ENCODE data around the gene MAP1S. TPM values are rescaled to one million over a fixed set of nuclear protein-coding genes. Genes with fewer than 3 reads are reported as not detected.

MAP1S gene
- total RNA-seq, 5 donors from 2014 or later (not counting 1 experiment from before 2014, with no cell fraction given): 32.8 to 78.5 (median 66.0) TPM

- H3K27ac Mint-ChIP-seq: peak within 1 kb of the TSS in 1 of 2 donors; percentile 40
- POLR2A ChIA-PET: no interaction called here
These were observed 31.2 kb upstream of the MAP1S start, which contains the start of gene UNC13A for GRCh38 chr19:17687857-17688784. TSS of gene UNC13A (minus strand) at chr19:17688354. CDS start at chr19:17688199, 155 bp downstream.

GRCh38 chr19:17688853-17689595 is 30.3 kb upstream of the MAP1S start:
- ChIA-PET CTCF (interaction anchor here in 1 of 2 donors (0.6 kb wide), 1 partner anchor 67 kb away, joined by 3 read pairs; no protein-coding TSS in a partner anchor), POLR2A (interaction anchor here in 1 of 2 donors (0.6 kb wide), 1 partner anchor 9 kb away, joined by 7 read pairs; no protein-coding TSS in a partner anchor)
- Histone ChIP-seq H3K36me3 (ENCODE audit: control insufficient read depth in 2 of 2, extremely low read depth in 1 of 2, insufficient read depth in 1 of 2, low read length in 1 of 2) (no peaks in the 10 kb centered on the region), H3K27me3 (replicated peaks in 1 of 2; ENCODE audit: control insufficient read depth in 2 of 2, extremely low read depth in 1 of 2, insufficient read depth in 2 of 2, low read length in 1 of 2) (peaks cover 17 to 71% of the 10 kb centered on the region in 2 experiments), H3K9me3 (peaks cover 2% of the 10 kb centered on the region), H3K4me3 (ENCODE audit: control insufficient read depth in 1 of 2, extremely low read depth in 1 of 2, low read length in 1 of 2) (no peak overlapping the region), H3K4me1 (ENCODE audit: control insufficient read depth in 1 of 2, extremely low read depth in 1 of 2, insufficient read depth in 2 of 2, low read length in 2 of 2) (peaks cover 0 to 28% of the 10 kb centered on the region in 2 experiments), H3K27ac (ENCODE audit: low read length) (no peak overlapping the region)
- Mint-ChIP-seq H3K27ac (peak overlapping the region in 1 of 2 donors; percentile 40), H3K36me3 (no peaks in the 10 kb centered on the region), H3K4me3 (peak overlapping the region in 2 of 3 donors; percentile 25 to 56), H3K4me1 (peaks cover 13 to 22% (median 14%) of the 10 kb centered on the region in 3 donors), H3K9me3 (no peaks in the 10 kb centered on the region), H3K27me3 (peaks cover 42 to 70% of the 10 kb centered on the region in 2 donors)
- ATAC-seq (replicated peaks in 1 of 4) (no peak), DNase-seq (no peak)
- 36% methylated on average over 3 of the region's 10 CpGs for WGBS (ENCODE audit: insufficient coverage)

More at GRCh38 chr19:17687857-17688784, 31.2 kb upstream of the MAP1S start, which contains the start of gene UNC13A:
- CTCF ChIA-PET: interaction anchor here in 1 of 2 donors (0.6 kb wide), 1 partner anchor 66 kb away, joined by 3 read pairs; no protein-coding TSS in a partner anchor
- Histone ChIP-seq H3K36me3 (ENCODE audit: control insufficient read depth in 2 of 2, extremely low read depth in 1 of 2, insufficient read depth in 1 of 2, low read length in 1 of 2) (no peaks in the 10 kb centered on the region), H3K4me1 (ENCODE audit: control insufficient read depth in 1 of 2, extremely low read depth in 1 of 2, insufficient read depth in 2 of 2, low read length in 2 of 2) (peaks cover 0 to 28% of the 10 kb centered on the region in 2 experiments), H3K27me3 (replicated peaks in 1 of 2; ENCODE audit: control insufficient read depth in 2 of 2, extremely low read depth in 1 of 2, insufficient read depth in 2 of 2, low read length in 1 of 2) (peaks cover 17 to 79% of the 10 kb centered on the region in 2 experiments), H3K9me3 (peaks cover 2% of the 10 kb centered on the region), H3K4me3 (ENCODE audit: control insufficient read depth in 1 of 2, extremely low read depth in 1 of 2, low read length in 1 of 2) (no peak within 1 kb of the TSS), H3K27ac (ENCODE audit: low read length) (no peak within 1 kb of the TSS)
- DNase-seq: peak in 33 of 35 experiments; percentile 12 to 63 (median 41)
- H3K27me3 Mint-ChIP-seq: peaks cover 51 to 74% of the 10 kb centered on the region in 2 donors
- peak; percentile 53 to 86 (median 65) for ATAC-seq (replicated peaks in 1 of 4)
- WGBS (ENCODE audit: insufficient coverage): 5% methylated on average over 77 of the region's 77 CpGs
- peaks cover 13 to 22% (median 14%) of the 10 kb centered on the region in 3 donors for H3K4me1 Mint-ChIP-seq
- H3K4me3 Mint-ChIP-seq: peak within 1 kb of the TSS in 2 of 3 donors; percentile 25 to 56
- no peaks in the 10 kb centered on the region for H3K9me3 Mint-ChIP-seq
- no peaks in the 10 kb centered on the region for H3K36me3 Mint-ChIP-seq

DNA sequence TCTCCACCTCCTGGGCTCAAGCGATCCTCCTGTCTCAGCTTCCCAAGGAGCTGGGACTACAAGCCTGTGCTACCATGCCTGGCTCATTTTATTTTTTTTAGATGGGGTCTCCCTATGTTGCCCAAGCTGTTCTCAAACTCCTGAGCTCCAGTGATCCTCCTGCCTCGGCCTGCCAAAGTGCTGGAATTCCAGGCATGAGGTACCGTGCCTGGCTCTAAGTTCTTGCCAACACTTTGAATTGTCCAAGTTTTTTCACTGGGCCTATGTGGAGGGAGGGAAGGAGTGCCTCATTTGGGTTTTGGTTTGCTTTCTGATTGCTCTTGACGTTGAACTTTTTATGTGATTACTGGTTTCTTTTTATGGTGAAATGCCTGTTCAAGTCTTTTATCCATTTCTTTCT is 26.7 kb upstream of the MAP1S start:
- Histone ChIP-seq H3K4me1 (ENCODE audit: control insufficient read depth in 1 of 2, extremely low read depth in 1 of 2, insufficient read depth in 2 of 2, low read length in 2 of 2) (peaks cover 0 to 9% of the 10 kb centered on the region in 2 experiments), H3K4me3 (ENCODE audit: control insufficient read depth in 1 of 2, extremely low read depth in 1 of 2, low read length in 1 of 2) (no peak overlapping the region), H3K9me3 (no peaks in the 10 kb centered on the region), H3K27ac (ENCODE audit: low read length) (no peak overlapping the region), H3K36me3 (ENCODE audit: control insufficient read depth in 2 of 2, extremely low read depth in 1 of 2, insufficient read depth in 1 of 2, low read length in 1 of 2) (no peaks in the 10 kb centered on the region), H3K27me3 (replicated peaks in 1 of 2; ENCODE audit: control insufficient read depth in 2 of 2, extremely low read depth in 1 of 2, insufficient read depth in 2 of 2, low read length in 1 of 2) (peaks cover 7 to 46% of the 10 kb centered on the region in 2 experiments)
- Mint-ChIP-seq H3K27ac (no peak overlapping the region), H3K4me3 (no peak overlapping the region), H3K36me3 (no peaks in the 10 kb centered on the region), H3K27me3 (peaks cover 29 to 55% of the 10 kb centered on the region in 2 donors), H3K9me3 (no peaks in the 10 kb centered on the region), H3K4me1 (peaks cover 5 to 9% (median 8%) of the 10 kb centered on the region in 3 donors)
- ChIA-PET CTCF (interaction anchor here in 1 of 2 donors (0.7 kb wide), 1 partner anchor 285 kb away, joined by 3 read pairs; no protein-coding TSS in a partner anchor), POLR2A (no interaction called here)
- no CpG with 5 or more reads among the region's 4 CpGs for WGBS (ENCODE audit: insufficient coverage)
- ATAC-seq (replicated peaks in 1 of 4): no peak
- no peak for DNase-seq

DNA sequence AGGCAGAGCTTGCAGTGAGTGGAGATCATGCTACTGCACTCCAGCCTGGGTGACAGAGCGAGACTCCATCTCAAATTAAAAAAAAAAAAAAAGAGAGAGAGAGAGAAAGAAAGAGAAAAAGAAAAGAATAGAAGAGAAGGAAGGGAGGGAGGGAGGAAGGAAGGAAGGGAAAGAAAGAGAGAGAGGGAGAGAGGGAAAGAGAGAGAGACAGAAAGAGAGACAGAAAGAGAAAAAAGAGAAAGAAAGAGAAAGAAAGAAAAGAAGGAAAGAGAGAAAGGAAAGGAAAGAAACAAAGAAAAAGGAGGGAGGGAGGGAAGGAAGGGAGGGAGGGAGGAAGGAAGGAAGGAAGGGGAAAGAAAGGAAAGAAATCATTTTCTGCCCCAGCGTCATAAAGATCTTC is 24.1 kb upstream of the MAP1S start:
- Histone ChIP-seq H3K4me3 (ENCODE audit: control insufficient read depth in 1 of 2, extremely low read depth in 1 of 2, low read length in 1 of 2) (no peak overlapping the region), H3K27me3 (replicated peaks in 1 of 2; ENCODE audit: control insufficient read depth in 2 of 2, extremely low read depth in 1 of 2, insufficient read depth in 2 of 2, low read length in 1 of 2) (peaks cover 2 to 30% of the 10 kb centered on the region in 2 experiments), H3K4me1 (ENCODE audit: control insufficient read depth in 1 of 2, extremely low read depth in 1 of 2, insufficient read depth in 2 of 2, low read length in 2 of 2) (no peaks in the 10 kb centered on the region), H3K9me3 (no peaks in the 10 kb centered on the region), H3K27ac (ENCODE audit: low read length) (no peak overlapping the region), H3K36me3 (ENCODE audit: control insufficient read depth in 2 of 2, extremely low read depth in 1 of 2, insufficient read depth in 1 of 2, low read length in 1 of 2) (no peaks in the 10 kb centered on the region)
- H3K27ac Mint-ChIP-seq: no peak overlapping the region
- DNase-seq: no peak
- H3K4me1 Mint-ChIP-seq: no peaks in the 10 kb centered on the region
- H3K27me3 Mint-ChIP-seq: peaks cover 23 to 52% of the 10 kb centered on the region in 2 donors
- POLR2A ChIA-PET: no interaction called here
- no peaks in the 10 kb centered on the region for H3K9me3 Mint-ChIP-seq
- no peak for ATAC-seq (replicated peaks in 1 of 4)
- CTCF ChIA-PET: interaction anchor here in 1 of 2 donors (0.6 kb wide), 1 partner anchor 1359 kb away, joined by 12 read pairs; no protein-coding TSS in a partner anchor
- no peak overlapping the region for H3K4me3 Mint-ChIP-seq
- H3K36me3 Mint-ChIP-seq: no peaks in the 10 kb centered on the region
- no CpG with 5 or more reads among the region's 2 CpGs for WGBS (ENCODE audit: insufficient coverage)

GRCh38 chr19:17703824-17704463 is 15.3 kb upstream of the MAP1S start:
- Histone ChIP-seq H3K4me1 (ENCODE audit: control insufficient read depth in 1 of 2, extremely low read depth in 1 of 2, insufficient read depth in 2 of 2, low read length in 2 of 2) (no peaks in the 10 kb centered on the region), H3K4me3 (ENCODE audit: control insufficient read depth in 1 of 2, extremely low read depth in 1 of 2, low read length in 1 of 2) (no peak overlapping the region), H3K27ac (ENCODE audit: low read length) (no peak overlapping the region), H3K36me3 (ENCODE audit: control insufficient read depth in 2 of 2, extremely low read depth in 1 of 2, insufficient read depth in 1 of 2, low read length in 1 of 2) (no peaks in the 10 kb centered on the region), H3K9me3 (no peaks in the 10 kb centered on the region), H3K27me3 (replicated peaks in 1 of 2; ENCODE audit: control insufficient read depth in 2 of 2, extremely low read depth in 1 of 2, insufficient read depth in 2 of 2, low read length in 1 of 2) (peaks cover 0 to 24% of the 10 kb centered on the region in 2 experiments)
- Mint-ChIP-seq H3K9me3 (no peaks in the 10 kb centered on the region), H3K27ac (no peak overlapping the region), H3K4me1 (peaks cover 0 to 2% (median 0%) of the 10 kb centered on the region in 3 donors), H3K4me3 (no peak overlapping the region), H3K36me3 (no peaks in the 10 kb centered on the region), H3K27me3 (peaks cover 4 to 15% of the 10 kb centered on the region in 2 donors)
- DNase-seq: peak; percentile 27 to 80 (median 65)
- peak; percentile 77 to 99 (median 86) for ATAC-seq (replicated peaks in 1 of 4)
- ChIA-PET CTCF (interaction anchor here (0.6 to 1.5 kb wide), 6 partner anchors 87 to 1023 kb away, joined by 3 to 8 read pairs (median 5); partner anchors contain the start of genes JAK3 (in 1 of the 2) and RPL18A (in 1 of the 2)), POLR2A (no interaction called here)
- WGBS (ENCODE audit: insufficient coverage): 0% methylated on average over 2 of the region's 11 CpGs

All from T-cell (primary cell).